HG02840 (cell line): ENCODE results near the gene RABGAP1L.
"Not testable (repeated sequence)": the region's sequence is repeated elsewhere in the genome, so short reads cannot be mapped to it uniquely, and the experiment has no call there.

Source experiments
- ATAC-seq: cut with Tn5 transposase; IDR thresholded peaks from one replicate; pipeline ENCODE4 v1.9.1; 2021; ENCODE audit warnings: mild to moderate bottlenecking, moderate library complexity, moderate number of reproducible peaks; ENCODE audit not compliant: unreplicated experiment, low FRiP score

RABGAP1L gene

DNA sequence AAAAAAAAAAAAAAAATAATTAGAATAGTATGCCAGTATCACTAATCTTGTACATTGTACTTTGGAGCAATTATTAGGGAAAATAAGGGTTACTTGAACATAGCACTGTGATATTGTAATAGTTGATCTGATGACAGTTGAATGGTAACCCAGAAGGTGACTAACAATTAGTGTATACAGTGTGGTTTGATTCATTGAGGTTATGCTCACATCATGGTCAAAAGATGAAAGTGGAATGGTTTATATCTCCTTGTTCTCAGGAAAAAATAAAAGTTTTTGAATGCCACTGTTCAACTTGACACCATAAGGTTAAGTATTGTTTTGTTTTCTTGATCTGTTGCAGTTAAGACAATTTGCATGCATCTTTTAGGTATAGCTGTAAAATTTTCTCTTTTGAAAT is 375.5 kb downstream of the RABGAP1L start:
- ATAC-seq, result no peak

DNA sequence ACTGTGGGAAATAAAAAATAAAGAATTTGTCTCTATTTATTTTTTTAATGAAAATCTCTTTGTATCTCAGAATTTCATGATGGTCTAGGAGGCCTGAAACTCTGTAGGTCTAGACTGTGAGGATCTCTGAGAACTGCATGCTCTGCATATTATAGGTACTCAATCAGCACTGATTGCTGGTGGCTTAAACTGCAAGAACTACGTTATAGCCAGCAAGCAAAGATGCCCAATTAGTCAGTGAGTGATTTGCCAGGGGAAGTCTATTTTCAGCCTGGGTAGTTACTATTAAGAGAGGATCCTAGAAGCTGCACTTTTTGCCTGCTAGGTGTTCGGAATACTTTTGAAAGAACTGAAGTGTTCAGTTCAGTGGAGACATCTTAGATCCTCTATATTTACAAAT is 375.9 kb downstream of the RABGAP1L start:
- no peak for ATAC-seq

DNA sequence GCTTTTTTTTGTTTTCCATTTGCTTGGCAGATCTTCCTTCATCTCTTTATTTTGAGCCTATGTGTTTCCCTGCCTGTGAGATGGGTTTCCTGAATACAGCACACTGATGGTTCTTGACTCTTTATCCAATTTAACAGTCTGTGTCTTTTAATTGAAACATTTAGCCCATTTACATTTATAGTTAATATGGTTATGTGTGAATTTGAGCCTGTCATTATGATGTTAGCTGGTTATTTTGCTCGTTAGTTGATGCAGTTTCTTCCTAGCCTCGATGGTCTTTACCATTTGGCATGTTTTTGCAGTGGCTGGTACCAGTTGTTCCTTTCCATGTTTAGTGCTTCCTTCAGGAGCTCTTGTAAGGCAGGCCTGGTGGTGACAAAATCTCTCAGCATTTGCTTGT is 384.1 kb downstream of the RABGAP1L start:
- ATAC-seq, result not testable (repeated sequence)

DNA sequence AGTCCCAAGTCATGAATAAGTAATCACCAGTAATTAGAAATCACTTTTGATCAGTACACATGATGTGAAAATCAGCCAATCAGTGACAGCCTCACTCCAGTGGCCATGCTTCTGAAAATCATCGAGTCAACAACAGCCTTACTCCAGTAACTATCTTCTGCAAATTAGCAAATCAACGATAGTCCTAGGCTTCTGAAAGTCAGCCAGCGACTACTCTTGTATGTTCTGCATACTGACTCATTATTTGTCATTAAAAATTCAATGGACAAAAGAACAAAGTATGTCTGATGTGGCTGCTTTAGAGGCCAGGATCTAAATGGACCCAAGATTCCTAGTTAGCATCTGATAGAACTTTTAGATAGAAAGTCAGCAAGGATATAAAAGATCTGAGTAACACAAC is 391.0 kb downstream of the RABGAP1L start:
- ATAC-seq, result no peak

DNA sequence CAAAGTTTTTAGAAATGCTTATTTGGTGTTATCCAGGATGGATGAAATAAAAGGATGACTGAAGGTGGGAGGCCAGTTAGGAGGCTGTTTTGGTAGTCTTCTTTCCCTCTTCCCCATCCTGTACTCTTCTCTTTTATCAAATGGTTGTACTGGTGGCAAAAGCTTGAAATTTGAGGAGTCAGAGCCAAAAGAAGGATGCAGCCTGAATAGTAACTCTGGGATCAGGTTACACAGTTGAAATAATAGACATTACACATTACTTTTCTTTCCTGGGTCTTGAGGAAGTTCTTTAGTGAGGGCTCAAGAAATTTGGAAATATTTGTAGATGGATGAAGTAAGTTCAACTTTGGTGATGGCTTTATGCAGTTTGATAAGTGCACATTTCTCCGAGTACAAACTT is 397.1 kb downstream of the RABGAP1L start:
- no peak for ATAC-seq

DNA sequence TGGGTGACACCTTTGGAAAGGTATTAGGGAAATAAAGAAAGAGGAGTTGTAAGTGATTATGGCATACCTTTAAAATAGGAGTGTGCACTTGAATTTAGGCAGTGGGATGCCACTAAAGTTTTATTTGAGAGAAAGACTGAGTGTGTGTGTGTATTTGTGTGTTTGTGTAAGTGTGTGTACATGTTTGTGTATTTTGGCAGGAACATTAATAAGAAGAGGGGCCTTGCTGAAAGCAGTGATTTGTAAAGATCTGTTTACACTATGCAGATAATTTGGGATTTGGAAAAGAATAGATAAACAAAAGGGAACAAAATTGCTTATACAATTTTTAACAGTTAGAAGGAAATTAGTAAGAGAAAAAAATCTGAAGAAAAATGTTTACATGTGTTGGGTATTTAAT is 409.2 kb downstream of the RABGAP1L start:
- ATAC-seq, result no peak

DNA sequence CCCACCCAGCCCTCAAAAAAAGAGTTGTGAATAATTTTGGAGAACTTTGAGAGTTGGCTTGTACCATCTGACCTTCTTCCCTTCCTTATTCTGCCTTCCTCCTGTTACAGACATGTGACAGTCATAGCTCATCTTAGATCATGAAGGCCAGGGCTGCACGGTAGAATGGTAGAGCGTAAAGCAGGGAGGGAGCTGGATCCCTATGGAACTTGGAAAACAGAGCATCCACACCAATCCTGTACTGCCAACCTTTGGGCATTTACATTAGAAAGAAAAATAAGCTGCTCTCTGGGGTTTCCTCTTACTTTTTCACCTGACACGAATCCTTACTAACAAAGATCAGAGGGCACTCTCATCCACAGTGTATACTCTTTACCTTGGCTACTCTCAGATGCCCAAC is 409.9 kb downstream of the RABGAP1L start:
- ATAC-seq, result no peak

DNA sequence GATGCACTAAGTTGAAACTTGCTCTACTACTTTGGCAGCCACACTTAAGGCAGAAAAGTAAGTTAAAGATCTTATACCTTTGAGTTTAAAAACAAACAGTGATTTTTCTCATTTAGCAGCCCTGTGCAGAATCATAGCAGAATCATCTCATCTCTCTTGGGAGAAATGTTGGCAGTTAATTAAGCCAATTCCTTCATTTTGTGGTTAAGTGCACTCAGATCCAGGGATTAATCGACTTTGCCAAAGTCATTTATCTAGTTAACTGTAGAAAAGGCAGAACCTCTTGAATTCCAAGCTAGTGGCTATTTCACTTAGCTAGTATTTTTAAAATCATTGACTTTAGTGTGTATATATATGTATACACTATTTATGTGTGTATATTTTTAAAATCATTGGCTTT is 413.5 kb downstream of the RABGAP1L start:
- no peak for ATAC-seq

DNA sequence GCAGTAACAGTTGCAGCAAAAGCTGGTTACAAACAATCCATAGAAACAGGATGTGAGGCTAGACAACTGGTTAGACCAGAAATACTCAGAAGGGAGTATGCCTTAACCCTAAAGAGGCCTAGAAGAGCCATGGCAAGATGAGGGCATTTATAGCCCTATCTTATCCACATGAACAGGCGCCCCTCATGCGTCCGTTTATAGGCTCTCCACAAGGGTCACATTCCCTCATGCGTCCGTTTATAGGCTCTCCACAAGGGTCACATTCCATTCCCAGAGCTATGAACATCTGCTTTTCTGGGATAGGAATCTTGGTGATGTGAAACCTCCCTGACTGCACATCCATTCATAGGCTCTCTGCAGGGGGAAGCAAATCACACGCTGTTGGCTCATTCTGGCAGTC is 416.8 kb downstream of the RABGAP1L start:
- not testable (repeated sequence) for ATAC-seq

DNA sequence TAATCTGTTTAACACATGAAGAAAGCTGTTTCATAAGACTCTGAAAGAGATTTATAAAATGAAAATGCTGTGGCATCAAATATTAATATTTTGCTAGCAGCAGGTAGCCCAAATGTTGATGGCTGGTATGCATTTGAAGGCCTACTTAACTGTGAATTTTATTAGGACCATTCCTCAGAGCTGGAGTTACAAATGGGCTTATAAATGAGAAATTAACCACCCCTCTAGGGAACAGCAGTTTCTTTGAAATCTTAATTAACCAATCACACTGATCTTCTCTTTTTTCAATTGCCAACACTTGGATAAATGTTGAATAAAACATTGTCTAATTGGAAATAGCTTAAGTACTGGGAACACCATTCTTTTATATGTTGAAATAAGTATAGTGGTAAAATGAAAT is 418.4 kb downstream of the RABGAP1L start:
- no peak for ATAC-seq

DNA sequence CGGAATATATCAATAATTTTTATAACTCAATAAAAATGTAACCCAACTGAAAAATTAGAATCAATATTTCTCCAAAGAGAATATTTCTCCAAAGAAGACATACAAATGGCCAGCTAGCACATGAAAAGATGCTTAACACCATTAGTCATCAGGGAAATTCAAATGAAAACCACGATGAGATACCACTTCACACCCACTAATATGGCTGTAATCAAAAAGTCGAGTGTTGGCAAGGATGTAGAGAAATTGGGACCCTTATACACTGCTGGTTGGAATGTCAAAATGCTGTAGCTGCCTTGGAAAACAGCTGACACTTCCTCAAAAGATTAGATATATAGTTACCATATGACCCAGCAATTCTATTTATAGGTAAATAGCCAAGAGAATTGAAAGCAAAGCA is 421.5 kb downstream of the RABGAP1L start:
- ATAC-seq, result no peak

DNA sequence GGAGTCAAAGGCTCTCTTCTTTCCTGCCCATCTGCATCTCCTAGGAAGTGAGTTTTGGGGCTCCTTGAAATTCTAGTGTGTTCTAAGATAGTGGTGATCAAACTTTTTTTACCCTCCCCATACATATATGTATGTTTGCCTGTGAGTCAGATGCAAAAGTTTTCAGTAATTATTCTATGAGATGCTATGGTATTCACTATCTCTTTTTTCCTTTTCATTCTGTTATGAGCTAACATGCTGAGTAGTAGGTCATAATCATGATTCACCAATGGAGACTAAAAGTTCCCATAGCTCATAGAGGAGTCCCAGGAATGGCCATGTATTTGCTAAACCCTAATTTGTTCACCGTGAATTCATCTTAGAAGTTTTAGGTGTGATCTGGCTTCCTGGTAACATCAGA is 424.0 kb downstream of the RABGAP1L start:
- no peak for ATAC-seq

DNA sequence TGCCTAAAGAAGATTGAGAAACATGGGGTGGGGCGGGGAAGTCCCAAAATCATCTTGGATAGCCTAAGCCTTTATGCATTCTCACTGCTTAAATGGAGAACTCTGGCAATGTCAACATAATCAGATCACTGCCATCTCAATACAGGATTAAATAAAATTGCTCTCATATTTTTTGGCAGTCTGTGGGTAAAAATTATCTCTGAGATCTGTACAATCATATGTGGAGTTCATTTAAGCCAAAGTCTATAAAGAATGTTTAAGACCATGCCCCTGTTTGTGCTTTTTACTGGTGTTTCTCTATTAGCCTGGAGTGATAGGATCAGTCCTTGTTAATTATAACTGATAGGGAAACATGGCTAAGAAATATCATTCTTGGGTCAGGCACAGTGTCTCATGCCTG is 424.8 kb downstream of the RABGAP1L start:
- no peak for ATAC-seq

DNA sequence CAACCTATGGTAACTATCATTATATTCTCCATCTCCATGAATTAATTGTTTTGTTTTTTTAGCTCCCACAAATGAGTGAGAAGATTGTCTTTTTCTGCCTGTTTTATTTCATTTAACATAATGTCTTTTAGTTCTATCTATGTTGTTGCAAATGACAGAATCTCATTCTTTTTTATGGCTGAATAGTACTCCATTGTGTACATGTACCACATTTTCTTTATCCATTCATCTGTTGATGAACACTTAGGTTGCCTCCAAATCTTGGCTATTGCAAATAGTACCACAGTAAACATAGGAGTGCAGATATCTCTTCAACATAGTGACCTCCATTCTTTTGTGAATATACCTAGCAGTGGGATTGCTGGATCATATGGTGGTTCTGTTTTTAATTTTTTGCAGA is 429.3 kb downstream of the RABGAP1L start:
- not testable (repeated sequence) for ATAC-seq

DNA sequence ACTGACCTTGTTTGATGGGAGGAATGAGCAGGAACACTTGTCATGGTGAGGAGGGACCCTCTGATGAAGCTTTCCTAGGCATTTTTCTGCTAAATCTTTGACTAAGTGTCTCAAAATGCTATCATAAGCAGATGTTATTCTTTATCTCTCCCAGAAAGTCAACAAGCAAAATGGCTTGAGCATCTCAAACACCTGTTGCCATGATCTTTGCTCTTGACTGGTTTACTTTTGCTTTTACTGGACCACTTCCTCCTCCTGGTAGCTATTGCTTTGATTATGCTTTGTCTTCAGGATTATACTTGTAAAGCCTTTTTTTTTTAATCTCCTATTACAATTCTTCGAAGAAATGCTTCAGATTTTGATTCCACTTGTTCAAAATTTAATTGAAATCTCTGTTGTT is 445.9 kb downstream of the RABGAP1L start:
- no peak for ATAC-seq

DNA sequence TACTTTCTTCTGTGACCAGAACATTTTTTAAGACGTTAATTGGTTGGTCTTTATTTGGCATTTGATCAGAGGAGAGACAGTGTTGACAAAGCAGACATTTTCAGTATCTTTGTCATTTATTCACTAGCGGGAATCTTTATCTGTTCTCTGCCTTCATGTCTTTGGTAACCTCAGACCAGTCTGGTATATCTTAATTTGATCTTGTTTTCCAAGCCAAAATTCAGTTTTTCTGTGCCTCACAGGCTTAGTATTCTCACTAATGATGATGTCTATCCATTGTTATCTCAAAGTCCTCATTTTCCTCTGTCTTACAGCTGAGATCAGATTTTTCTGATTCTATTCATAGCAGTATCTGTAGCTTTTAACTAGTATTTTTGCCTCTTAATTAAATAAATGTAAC is 447.2 kb downstream of the RABGAP1L start:
- no peak for ATAC-seq

DNA sequence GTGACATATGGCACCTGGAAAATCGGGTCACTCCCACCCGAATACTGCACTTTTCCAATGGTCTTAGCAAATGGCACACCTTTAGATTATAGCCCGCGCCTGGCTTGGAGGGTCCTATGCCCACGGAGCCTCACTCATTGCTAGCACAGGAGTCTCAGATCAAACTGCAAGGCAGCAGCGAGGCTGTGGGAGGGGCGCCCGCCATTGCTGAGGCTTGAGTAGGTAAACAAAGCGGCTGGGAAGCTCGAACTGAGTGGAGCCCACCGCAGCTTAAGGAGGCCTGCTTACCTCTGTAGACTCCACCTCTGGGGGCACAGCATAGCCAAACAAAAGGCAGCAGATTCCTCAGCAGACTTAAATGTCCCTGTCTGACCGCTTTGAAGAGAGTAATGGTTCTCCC is 458.6 kb downstream of the RABGAP1L start:
- ATAC-seq, result not testable (repeated sequence)

DNA sequence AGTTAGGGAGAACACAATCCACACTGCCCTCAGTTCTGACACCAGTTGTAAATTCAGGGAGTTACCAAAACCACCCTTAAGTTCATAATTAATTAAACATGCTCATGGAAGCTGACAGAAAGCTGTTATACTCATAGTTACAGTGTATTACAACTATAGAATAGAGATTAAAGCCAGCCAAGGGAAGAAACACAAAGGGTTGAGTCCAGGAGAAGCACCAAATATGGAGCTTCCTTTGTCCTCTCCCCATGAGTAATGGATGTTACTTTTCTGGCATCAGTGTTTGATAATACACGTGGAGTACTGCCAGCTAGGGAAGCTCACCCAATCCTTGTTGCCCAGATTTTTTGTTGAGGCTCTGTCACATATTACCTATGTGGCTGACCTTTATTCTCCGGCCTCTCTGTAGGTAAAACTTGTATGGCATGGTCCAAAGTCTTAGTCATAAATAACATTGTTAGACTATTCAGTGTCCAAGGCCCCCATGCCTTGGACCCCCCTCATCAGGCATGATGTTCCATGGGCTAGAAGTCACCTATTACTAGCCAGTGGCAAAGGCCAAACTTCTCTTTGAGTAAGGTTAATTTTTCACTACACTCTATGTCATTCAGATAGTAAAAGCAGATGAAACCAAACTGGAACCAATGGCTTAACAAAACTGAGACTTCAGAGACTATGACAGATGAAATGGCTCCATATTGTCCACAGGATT is 464.2 kb downstream of the RABGAP1L start:
- no peak for ATAC-seq

DNA sequence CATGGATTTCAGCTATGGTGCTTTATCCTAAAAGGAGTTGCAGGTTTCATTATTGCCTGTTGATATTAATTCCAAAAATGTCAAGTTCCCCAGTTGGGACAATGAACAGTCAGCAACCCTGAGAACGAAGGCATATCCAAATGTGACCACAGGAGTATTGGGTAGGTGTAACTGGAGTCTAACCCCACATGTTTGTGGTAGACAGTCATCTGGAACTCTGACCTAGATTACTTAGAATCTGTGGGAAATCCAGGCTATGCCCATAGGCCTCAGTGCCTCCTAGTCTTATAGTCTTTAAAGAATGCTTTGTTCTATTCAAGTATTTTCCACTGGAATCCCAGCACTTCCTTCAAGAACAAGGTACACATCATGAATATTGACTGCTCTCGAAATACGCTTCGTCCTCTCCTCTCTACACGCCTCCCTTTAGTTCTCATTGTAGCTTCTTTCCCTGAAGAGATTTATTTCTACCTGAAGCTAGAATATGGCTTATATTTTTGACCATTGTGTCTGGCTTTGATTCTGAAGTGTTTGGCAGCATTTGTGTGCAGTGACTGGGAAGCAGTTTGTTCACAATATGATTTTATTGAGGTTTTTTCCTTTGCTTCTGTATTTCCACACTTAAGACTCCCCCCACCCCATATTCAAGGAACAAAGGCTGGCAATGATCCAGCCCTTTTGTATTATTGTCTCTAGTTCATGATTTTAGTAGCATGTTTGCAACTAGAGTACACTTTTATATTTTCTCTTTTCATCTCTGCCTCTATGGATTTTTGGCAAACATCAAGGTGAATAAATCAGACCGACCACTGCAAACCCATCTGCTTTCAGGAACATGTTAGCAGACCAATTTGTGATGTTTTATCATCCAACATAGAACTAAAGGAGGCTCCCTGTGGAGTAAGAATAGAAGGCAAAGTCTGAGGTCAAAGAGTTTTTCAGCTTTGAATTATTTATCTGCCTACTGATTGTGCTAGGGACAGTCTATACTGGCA is 467.0 kb downstream of the RABGAP1L start:
- ATAC-seq, result no peak

DNA sequence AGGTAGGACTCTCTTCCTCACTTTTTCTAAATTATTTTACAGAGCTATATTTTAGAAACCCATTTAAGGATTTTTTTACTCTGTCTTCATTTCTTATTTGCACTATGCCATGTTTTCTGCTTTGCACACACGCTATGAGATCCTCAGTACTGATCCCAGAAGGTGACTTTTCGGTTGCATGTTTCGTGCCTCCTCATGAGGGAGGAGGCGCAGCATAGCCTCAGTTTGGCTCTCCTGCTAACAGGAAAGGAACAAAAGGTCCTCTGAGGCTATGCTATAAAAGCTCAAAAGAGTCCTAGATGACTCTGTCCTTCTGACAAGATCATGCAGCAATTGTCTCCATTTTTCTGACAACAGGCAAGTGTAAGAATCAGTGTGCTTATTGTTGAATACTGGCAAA is 478.2 kb downstream of the RABGAP1L start:
- no peak for ATAC-seq

DNA sequence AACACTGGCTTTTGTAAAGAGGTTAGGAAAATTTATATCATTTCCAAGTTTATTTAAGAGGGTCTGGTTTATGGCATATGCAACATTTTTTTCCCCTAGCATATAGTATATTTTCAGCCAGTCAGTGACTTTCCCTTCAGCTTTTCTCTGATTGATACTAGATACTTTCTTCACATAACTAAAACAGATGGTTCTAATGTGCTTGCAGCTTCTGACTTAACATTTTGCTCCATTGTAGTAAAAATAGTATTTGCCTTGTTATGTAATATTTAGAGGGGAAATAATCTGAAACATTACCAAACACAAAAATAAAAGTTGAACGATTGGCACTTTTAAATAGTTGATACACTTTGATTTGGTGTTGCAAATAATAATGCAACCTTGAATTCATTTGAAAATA is 480.1 kb downstream of the RABGAP1L start:
- ATAC-seq, result no peak

DNA sequence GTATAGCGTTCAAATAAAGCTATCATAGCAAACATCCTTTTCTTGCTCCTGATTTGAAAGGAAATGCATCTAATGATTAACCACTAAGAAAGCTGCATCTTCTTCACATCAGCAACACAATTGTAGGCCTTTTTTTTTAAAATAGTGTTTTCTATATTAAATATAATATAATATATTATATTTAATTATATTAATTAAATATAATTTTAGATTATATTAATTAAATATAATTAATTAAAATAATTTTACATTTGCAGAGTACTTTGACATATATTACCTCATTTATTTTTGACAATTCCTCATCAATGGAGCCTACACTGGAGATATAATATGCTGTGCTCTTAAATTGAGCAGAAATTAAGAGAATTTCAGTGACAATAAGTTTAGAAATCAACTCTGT is 481.5 kb downstream of the RABGAP1L start:
- ATAC-seq, result no peak
